Right lobe of liver (tissue), 6 donors: ENCODE results near the gene CROCC2. TPM values are rescaled to one million over a fixed set of nuclear protein-coding genes. Genes with fewer than 3 reads are reported as not detected.

ENCODE experiments used
- ATAC-seq, 4 donors: fragments of 200-7000 bp; cut with Tn5 transposase; one replicate each; pipeline ENCODE4 v1.9.1; 2020; ENCODE audit warnings: mild to moderate bottlenecking in 4 of 4, moderate library complexity in 4 of 4
- DNase-seq, 3 donors: peaks; one replicate each; pipeline ENCODE4 v3.0.0-alpha.2; 2020
- H3K27ac ChIP-seq, 3 donors: fragments of 200-600 bp; one replicate each; pipeline ENCODE4 v1.8.0; 2022
- H3K27me3 ChIP-seq, 2 donors: fragments of 200-600 bp; one replicate each; pipeline ENCODE4 v1.8.0; 2022
- H3K36me3 ChIP-seq, 4 donors: fragments of 200-600 bp; sonication (generic) in 1 of 4; one replicate each; pipeline versions ENCODE4 v1.5.1 to v1.8.0; 2017 to 2022; ENCODE audit warnings: control low read depth in 1 of 4
- H3K4me1 ChIP-seq, 4 donors: fragments of 200-600 bp; sonication (generic) in 1 of 4; one replicate each; pipeline versions ENCODE4 v1.5.1 to v1.8.0; 2017 to 2022; ENCODE audit warnings: control low read depth in 1 of 4
- H3K4me3 ChIP-seq, 3 donors: fragments of 200-600 bp; one replicate each; pipeline ENCODE4 v1.8.0; 2022
- H3K9me3 ChIP-seq, 4 donors: fragments of 200-600 bp; sonication (generic) in 1 of 4; one replicate each; pipeline versions ENCODE4 v1.5.1 to v1.8.0; 2017 to 2022; ENCODE audit warnings: control low read depth in 1 of 4
- POLR2A ChIP-seq: fragments of 450-650 bp; IDR thresholded peaks from one replicate; pipeline ENCODE4 v1.6.1; 2017; ENCODE audit warnings: antibody characterized with exemption, mild to moderate bottlenecking
- WGBS: methylation state at CpG from one replicate; pipeline ENCODE4 v1.1.6; 2018; ENCODE audit warnings: low coverage, low lambda C conversion rate; ENCODE audit not compliant: insufficient coverage; ENCODE audit errors: missing lambda C conversion rate; 5-methylcytosine and 5-hydroxymethylcytosine counted together
- intact Hi-C, 2 donors: fragments of 100-400 bp; cut with DNase I; formaldehyde crosslinking; loops; one replicate each; pipeline versions ENCODE4 v1.11.2 to v1.14.1; 2022
- total RNA-seq, 6 experiments: library from RNA; depleted of rRNA in 2 of 6; stranded (reverse); fragments of >200 nt in 2 of 6; fragmentation: NEBNext Ultra II Directional in 3 of 6; extraction: Animal tissue kit (Norgen Biotek cat#: 25700) in 3 of 6; gene quantifications; one replicate each; pipeline versions ENCODE4 v1.1.0 to v1.2.4, GENCODE V29; 2016 to 2023
- TF ChIP-seq, protein P1 (sequence below), 4 donors: fragments of 200-600 bp in 3 of 4; fragments of 450-650 bp in 1 of 4; IDR thresholded peaks; one replicate each; pipeline versions ENCODE4 v1.5.1 to v1.8.0; 2016 to 2022; ENCODE audit warnings: antibody characterized with exemption in 4 of 4, mild to moderate bottlenecking in 2 of 4
- donor health status: DM: no; HTN: yes; CAD: no.
- donor health status: DM: no; HTN: no; CAD: no.
- donor health status: DM: no; HTN: no; CAD: no.
- donor health status: DM: no; HTN: yes; CAD: no.
- donor health status: DM: no; HTN: yes; CAD: no.

CROCC2 gene
- total RNA-seq, 6 experiments from 2014 or later = 0.06 to 0.15 (median 0.12) TPM; not detected in 1

DNA sequence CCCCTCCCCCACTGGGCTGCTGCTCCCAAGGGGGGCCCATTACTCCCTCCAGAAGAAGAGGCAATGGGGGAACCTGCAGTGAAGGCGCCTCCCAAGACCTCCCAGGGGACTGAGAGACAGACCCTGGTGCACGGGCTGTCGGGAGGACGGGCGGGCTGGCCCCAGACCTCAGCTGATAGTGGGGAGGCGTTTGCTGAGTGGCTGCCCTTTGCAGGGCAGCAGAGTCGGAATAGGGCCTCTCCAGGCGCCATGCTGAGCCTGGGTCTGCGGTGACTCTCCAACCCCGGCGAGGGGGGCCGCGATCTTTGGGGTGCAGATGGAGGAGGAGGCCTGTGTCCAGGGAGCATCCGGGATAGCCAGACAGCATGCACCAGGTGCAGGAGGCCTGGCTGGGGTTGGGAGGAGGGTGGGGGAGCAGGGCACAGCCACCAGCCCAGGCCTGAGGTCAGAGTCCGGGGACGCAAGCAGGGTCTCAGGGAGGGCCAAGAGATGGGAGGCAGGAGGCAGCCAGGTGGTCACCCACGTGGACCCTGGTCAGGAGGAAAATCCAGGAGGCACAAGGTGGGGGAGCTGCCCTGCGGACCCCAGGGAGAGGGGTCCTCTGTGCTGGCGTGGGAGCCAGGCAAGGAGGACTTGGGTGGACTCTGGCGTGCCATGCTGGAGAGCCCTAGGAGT lies 11.0 kb downstream of the CROCC2 start:
- H3K9me3 ChIP-seq = no peaks in the 10 kb centered on the region
- no peak for TF ChIP-seq POLR2A
- TF ChIP-seq, protein P1, sequence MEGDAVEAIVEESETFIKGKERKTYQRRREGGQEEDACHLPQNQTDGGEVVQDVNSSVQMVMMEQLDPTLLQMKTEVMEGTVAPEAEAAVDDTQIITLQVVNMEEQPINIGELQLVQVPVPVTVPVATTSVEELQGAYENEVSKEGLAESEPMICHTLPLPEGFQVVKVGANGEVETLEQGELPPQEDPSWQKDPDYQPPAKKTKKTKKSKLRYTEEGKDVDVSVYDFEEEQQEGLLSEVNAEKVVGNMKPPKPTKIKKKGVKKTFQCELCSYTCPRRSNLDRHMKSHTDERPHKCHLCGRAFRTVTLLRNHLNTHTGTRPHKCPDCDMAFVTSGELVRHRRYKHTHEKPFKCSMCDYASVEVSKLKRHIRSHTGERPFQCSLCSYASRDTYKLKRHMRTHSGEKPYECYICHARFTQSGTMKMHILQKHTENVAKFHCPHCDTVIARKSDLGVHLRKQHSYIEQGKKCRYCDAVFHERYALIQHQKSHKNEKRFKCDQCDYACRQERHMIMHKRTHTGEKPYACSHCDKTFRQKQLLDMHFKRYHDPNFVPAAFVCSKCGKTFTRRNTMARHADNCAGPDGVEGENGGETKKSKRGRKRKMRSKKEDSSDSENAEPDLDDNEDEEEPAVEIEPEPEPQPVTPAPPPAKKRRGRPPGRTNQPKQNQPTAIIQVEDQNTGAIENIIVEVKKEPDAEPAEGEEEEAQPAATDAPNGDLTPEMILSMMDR (IDR thresholded peaks at IDR 0.05) = no peak
- no peaks in the 10 kb centered on the region for H3K27me3 ChIP-seq
- no peaks in the 10 kb centered on the region for H3K36me3 ChIP-seq
- DNase-seq = peak; percentile 19 to 50 (median 39)
- peaks cover 0 to 8% (median 0%) of the 10 kb centered on the region in 4 donors for H3K4me1 ChIP-seq
- intact Hi-C loops = loop anchor here in 1 of 2 donors (10.0 kb wide), 1 partner anchor 78 kb away; the partner anchor contains the start of gene SNED1
- 90% methylated on average over 4 of the region's 20 CpGs for WGBS
- H3K4me3 ChIP-seq = no peak overlapping the region
- H3K27ac ChIP-seq = no peak overlapping the region
- no peak for ATAC-seq

- intact Hi-C loops = loop anchor here in 1 of 2 donors (10.0 kb wide), 1 partner anchor 77 kb away; the partner anchor contains the start of gene SNED1
- Histone ChIP-seq H3K4me1 (peaks cover 0 to 8% (median 0%) of the 10 kb centered on the region in 4 donors), H3K27ac (no peak overlapping the region), H3K4me3 (no peak overlapping the region), H3K36me3 (no peaks in the 10 kb centered on the region), H3K9me3 (no peaks in the 10 kb centered on the region), H3K27me3 (no peaks in the 10 kb centered on the region)
- ATAC-seq (no peak), DNase-seq (peak; percentile 14 to 43 (median 35))
- TF ChIP-seq, protein P1 (IDR thresholded peaks at IDR 0.05) = no peak
- TF ChIP-seq POLR2A = no peak
- no CpG with 5 or more reads among the region's 10 CpGs for WGBS
Observed at GRCh38 chr2:240917684-240918257, 11.6 kb downstream of the CROCC2 start.

DNA sequence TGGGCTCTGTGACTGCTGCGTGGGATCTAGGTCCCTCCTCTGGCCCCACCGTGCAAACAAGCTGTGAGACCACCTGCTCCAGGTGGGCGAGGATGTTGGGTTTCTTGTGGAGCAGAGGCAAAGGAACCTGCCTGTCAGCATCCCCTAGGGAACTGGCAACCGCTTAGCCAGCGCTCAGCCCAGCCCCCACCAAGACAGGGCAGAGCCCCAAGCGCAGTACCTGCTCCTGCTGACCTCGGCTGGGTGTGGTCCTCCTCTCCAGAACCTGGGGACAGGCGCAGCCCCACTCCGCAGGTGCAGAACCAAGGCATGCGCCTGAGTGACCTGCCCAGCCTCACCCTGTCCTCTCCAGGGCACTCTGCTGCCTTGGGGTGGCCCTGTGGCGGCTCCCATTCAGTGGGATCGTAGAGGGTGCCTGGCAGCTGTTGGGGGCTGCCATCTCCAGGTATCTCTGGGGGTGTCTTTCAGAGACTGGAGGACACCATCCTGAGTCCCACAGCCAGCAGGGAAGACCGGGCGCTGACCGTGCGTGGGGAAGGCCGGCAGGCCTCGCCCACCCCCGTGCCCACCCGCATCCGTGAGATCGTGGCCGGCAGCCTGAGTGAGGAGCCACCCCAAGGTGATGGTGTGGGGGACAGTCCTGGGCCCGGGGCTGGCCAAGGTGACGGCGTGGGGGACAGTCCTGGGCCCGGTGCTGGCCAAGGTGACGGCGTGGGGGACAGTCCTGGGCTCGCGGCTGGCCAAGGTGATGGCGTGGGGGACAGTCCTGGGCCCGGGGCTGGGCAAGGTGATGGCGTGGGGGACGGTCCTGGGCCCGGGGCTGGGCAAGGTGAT lies 12.3 kb downstream of the CROCC2 start:
- DNase-seq (peak; percentile 17 to 48 (median 37)), ATAC-seq (no peak)
- no peaks in the 10 kb centered on the region for H3K27me3 ChIP-seq
- intact Hi-C loops = loop anchor here in 1 of 2 donors (10.0 kb wide), 1 partner anchor 76 kb away; the partner anchor contains the start of gene SNED1
- no peaks in the 10 kb centered on the region for H3K9me3 ChIP-seq
- no peak overlapping the region for H3K4me3 ChIP-seq
- no peaks in the 10 kb centered on the region for H3K36me3 ChIP-seq
- TF ChIP-seq, protein P1 (IDR thresholded peaks at IDR 0.05) = no peak
- TF ChIP-seq POLR2A = no peak
- 95% methylated on average over 4 of the region's 36 CpGs for WGBS
- no peak overlapping the region for H3K27ac ChIP-seq
- H3K4me1 ChIP-seq = peaks cover 0 to 7% (median 0%) of the 10 kb centered on the region in 4 donors

DNA sequence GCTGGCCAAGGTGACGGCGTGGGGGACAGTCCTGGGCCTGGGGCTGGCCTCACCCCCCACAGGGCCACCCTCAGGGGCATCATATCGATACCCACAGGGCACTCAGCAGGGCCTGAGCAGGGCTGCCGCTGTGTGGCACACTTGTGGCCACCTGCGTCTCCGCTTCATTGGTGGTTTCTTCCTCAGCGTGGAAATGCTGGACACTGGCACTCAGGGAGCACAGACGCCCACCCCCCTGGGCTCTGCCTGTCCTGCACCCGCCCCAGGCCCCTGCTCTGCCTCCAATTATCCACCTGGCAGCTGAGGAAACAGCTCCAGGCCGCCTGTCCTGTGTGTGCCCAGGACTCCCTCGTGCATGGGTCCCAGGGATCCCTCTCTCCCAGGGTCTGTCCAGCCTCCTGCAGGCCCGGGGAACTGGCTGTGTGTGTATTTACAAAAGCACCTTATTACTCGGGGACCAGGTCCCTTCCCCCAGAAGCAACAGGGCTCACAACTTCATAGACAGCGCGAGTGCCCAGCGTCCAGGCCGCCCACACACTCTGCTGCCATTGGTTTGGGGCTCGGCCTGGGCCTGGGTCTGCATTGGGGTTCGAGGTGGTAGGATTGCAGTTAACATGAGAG lies 13.1 kb downstream of the CROCC2 start:
- intact Hi-C loops = loop anchor here in 1 of 2 donors (10.0 kb wide), 1 partner anchor 76 kb away; the partner anchor contains the start of gene SNED1
- no peak overlapping the region for H3K4me3 ChIP-seq
- H3K36me3 ChIP-seq = no peaks in the 10 kb centered on the region
- H3K4me1 ChIP-seq = no peaks in the 10 kb centered on the region
- ATAC-seq = no peak
- WGBS = 100% methylated on average over 2 of the region's 19 CpGs
- peak; percentile 13 to 43 (median 31) for DNase-seq
- H3K27ac ChIP-seq = no peak overlapping the region
- TF ChIP-seq, protein P1 (IDR thresholded peaks at IDR 0.05) = no peak
- TF ChIP-seq POLR2A = no peak
- H3K27me3 ChIP-seq = no peaks in the 10 kb centered on the region
- H3K9me3 ChIP-seq = no peaks in the 10 kb centered on the region
